ENCODE data around the gene NOTO. TPM values are rescaled to one million over a fixed set of nuclear protein-coding genes. Genes with fewer than 3 reads are reported as not detected.
"Not testable (repeated sequence)": the region's sequence is repeated elsewhere in the genome, so short reads cannot be mapped to it uniquely, and the experiment has no call there.

Gene NOTO, protein sequence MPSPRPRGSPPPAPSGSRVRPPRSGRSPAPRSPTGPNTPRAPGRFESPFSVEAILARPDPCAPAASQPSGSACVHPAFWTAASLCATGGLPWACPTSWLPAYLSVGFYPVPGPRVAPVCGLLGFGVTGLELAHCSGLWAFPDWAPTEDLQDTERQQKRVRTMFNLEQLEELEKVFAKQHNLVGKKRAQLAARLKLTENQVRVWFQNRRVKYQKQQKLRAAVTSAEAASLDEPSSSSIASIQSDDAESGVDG
- not detected in 2 replicates for total RNA-seq (2014; rRNA removed; shearing (Covaris generic))

DNA sequence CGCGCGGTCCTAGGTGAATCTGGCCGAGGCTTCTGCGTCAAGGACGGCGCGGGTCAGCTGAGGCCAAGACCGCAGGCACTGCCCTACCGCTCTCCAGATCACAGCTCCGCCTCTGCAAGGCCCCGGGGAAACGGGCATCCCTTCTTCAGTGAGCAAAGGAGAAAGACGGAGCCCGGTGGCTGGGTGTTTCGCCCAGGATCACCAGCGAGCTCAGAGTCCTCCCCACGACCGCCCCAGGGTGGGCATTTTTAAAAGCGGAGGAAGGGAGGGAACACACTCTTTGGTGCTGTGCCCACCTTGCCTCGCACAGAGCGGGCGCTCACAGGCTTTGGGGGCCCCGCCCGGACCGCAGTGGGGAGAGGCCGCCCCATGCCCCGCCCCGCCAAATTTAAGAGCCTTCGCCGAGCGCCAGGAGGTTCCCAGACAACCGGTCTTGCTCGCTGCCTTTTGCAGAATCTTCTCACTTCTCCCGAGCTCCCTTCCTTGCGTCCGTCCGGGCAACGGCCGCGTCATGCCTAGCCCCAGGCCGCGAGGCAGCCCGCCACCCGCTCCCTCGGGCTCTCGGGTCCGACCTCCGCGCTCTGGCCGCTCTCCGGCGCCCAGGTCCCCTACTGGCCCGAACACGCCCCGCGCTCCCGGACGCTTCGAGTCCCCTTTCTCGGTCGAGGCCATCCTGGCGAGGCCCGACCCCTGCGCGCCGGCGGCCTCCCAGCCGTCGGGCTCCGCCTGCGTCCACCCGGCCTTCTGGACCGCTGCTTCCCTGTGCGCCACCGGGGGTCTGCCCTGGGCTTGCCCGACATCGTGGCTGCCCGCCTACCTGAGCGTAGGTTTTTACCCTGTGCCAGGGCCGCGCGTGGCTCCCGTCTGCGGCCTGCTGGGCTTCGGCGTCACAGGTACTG lies at the start of gene NOTO:
NOTO (plus strand) TSS at position 419 of the 899 bp plus-strand sequence; CDS start at position 512, 93 bp downstream.
- no peaks in the 10 kb centered on the region for H3K36me3 ChIP-seq (replicated peaks; ENCODE audit: control insufficient read depth, insufficient read depth, low read length)
- peak within 1 kb of the TSS; percentile 48 for H3K4me3 ChIP-seq (ENCODE audit: insufficient read depth, low read depth, low read length)
- DNase-seq: peak; percentile 86
- H3K27me3 ChIP-seq (ENCODE audit: control insufficient read depth, insufficient read depth, low read length): peaks cover 38% of the 10 kb centered on the region

DNA sequence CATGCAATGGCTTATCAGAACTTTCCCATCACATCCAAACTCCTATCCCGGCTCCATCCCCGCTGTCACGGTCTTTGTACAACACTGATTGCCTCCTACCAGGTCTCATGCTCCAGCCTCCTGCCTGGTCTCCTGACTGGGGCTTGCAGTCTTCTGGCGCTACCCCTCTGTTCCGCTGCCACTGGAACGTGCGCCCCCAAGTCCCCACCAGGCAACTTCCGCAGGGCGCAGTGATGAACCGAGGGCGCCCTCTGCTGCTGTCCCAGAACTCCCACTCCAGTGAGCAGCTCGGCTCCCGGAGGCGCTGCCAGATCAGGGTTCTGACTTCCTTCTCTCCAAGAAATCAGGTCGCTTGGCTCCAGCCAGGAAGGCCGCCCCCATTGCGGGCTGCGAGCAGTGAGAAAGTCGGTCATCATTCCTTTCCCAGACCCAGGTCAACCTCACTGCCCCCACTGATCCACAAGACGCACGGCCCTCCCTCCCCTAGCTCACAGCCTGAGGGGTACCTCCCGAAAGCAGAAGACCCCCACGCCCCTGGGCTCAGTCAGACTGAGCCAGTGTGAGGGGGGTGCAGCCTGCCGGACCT lies 45.7 kb upstream of the NOTO start:
- Histone ChIP-seq H3K36me3 (replicated peaks; ENCODE audit: control insufficient read depth, insufficient read depth, low read length) (no peaks in the 10 kb centered on the region), H3K27me3 (ENCODE audit: control insufficient read depth, insufficient read depth, low read length) (peaks cover 7% of the 10 kb centered on the region), H3K4me3 (ENCODE audit: insufficient read depth, low read depth, low read length) (peak overlapping the region; percentile 32)
- DNase-seq: peak; percentile 91

DNA sequence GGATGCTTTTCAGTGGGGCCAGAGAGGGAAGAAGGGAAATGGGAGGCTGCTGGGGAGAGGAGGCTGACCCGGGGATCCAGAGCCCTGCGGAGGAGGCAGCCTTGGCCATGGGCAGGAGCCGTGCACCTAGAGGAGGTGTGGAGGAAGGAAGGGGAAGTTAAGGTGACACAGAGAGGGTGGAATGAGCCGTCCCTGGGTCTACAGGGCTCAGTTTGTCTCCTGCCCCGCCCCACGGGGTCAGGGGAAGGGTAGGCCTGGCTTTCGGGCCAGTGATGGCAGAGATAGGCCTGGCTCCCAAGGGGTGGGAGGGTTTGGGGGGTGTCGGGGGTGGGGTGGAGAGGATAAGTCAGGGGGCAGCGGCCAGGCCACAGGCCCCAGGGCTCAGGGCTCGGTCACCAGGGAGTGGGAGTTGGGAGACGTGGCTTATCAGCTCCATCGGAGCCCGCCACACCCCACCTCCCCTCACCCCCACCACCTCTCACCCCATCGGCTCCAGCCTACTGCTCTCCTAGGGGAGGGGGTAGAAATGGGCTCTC lies 39.5 kb upstream of the NOTO start:
- H3K36me3 ChIP-seq (replicated peaks; ENCODE audit: control insufficient read depth, insufficient read depth, low read length): no peaks in the 10 kb centered on the region
- DNase-seq: peak; percentile 36
- H3K4me3 ChIP-seq (ENCODE audit: insufficient read depth, low read depth, low read length): no peak overlapping the region
- H3K27me3 ChIP-seq (ENCODE audit: control insufficient read depth, insufficient read depth, low read length): peaks cover 3% of the 10 kb centered on the region

DNA sequence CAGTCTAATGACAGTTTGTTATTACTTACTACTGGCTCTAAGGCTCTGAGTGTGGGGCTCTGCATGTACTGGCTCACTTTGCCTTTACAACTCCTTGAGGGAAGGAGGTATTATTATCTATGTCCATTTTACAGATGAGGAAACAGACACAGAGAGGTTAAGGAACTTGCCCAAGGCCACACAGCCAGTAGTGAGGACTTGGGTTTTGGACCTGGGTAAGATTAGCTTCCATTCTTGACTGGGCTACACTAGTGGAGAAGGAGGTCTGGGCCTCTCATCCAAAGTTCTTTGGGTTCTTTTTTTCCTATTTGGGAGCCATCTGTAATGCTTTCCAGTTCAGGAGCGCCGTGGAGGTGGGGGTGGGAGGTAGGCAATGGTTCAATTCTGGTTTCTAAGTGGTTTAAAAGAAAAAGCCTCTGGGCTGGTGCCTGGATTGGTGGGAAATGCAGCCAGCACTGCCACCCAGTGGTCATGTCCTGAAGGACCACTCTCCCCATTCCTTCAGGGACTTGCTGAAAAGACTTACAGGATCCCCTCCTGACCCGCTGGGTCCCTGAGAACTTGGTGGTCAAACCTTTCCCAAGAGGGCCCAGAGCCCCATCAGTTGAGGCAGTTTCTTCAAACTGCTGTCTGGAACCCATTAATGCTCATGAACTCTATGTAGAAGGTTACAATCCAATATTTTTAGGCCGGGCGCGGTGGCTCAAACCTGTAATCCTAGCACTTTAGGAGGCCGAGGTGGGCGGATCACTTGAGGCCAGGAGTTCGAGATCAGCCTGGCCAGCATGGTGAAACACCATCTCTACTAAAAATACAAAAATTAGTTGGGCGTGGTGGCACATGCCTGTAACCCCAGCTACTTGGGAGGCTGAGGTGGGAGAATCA lies 38.6 kb upstream of the NOTO start:
- Histone ChIP-seq H3K4me3 (ENCODE audit: insufficient read depth, low read depth, low read length) (no peak overlapping the region), H3K27me3 (ENCODE audit: control insufficient read depth, insufficient read depth, low read length) (no peaks in the 10 kb centered on the region), H3K36me3 (replicated peaks; ENCODE audit: control insufficient read depth, insufficient read depth, low read length) (no peaks in the 10 kb centered on the region)
- DNase-seq: peak; percentile 93

DNA sequence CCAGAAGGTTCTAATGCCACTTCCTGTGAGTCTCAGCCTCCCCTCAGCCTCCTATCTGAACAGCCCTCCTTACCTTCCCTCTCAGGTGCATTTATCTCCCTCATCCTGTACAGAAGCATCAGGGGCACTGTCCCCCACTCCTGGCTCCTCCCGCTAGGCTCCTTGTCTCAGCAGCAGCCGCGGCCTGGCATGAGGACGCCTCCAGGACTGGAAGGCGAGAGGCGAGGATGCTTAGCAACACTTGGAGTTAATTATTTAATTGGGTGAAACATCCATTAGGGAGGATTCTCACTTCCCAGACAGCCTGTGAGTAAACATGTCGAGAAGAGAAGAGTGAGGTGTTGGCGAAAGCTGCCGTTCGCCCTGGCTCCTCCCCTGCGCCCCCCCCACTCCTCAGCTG lies 36.4 kb upstream of the NOTO start:
- not testable (repeated sequence) for H3K36me3 ChIP-seq (replicated peaks; ENCODE audit: control insufficient read depth, insufficient read depth, low read length); H3K4me3 ChIP-seq (ENCODE audit: insufficient read depth, low read depth, low read length); H3K27me3 ChIP-seq (ENCODE audit: control insufficient read depth, insufficient read depth, low read length); DNase-seq

DNA sequence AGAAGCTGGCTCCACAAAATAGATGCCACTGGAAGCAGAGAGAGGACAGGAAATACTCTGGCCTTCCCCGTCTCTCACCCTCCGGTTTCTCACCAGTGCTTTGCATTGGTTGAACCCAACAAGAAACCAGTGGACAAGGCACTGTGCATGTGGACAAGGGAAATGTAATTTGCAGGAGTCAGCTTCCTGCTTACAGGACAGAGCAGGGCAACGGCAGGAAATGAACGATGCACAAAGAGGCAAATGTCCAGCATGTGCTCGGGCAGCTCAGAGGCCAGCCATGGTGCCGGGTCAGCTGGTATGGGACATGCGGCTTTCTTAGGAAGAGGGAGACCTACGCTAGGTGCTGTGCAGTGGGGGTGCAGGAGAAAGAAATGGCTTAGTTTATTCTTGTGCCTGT lies 35.6 kb upstream of the NOTO start:
- H3K4me3 ChIP-seq (ENCODE audit: insufficient read depth, low read depth, low read length); DNase-seq; H3K36me3 ChIP-seq (replicated peaks; ENCODE audit: control insufficient read depth, insufficient read depth, low read length); H3K27me3 ChIP-seq (ENCODE audit: control insufficient read depth, insufficient read depth, low read length): not testable (repeated sequence)

DNA sequence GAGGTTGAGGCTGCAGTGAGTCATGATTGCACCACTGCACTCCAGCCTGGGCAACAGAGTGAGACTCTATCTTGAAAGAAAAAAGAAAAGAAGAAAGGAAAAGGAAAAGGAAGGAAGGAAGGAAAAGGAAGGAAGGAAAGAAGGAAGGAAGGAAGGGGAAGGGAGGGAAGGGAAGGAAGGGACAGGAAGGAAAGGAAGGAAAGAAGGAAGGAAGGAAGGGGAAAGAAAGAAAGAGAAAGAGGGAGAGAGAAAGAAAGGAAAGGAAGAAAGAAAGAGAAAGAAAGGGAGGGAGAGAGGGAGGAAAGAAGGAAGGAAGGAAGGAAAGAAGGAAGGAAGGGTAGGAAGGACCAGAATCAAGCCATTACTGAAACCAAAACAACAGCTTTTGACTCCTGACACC lies 34.0 kb upstream of the NOTO start:
- H3K4me3 ChIP-seq (ENCODE audit: insufficient read depth, low read depth, low read length); H3K36me3 ChIP-seq (replicated peaks; ENCODE audit: control insufficient read depth, insufficient read depth, low read length); H3K27me3 ChIP-seq (ENCODE audit: control insufficient read depth, insufficient read depth, low read length); DNase-seq: not testable (repeated sequence)

DNA sequence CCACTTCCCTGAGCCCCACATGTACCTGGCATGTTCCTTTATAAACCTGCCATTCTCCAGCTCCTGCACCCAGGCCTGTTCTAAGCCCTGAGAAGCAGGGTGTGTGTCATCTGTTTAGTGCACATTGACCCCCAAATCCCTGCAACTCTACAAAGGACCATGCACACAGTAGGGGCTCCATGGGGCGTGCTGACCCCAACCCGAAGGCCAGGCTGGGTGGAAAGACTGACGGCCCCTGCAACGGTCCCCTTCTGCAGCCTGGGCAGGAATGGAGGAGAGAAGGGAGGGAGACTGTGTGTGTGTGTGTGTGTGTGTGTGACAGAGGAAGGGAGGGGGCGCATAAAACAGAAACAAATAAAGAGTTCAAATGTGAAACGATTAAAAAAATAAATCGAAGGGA lies 32.0 kb upstream of the NOTO start:
- H3K27me3 ChIP-seq (ENCODE audit: control insufficient read depth, insufficient read depth, low read length): peaks cover 22% of the 10 kb centered on the region
- DNase-seq: not testable (repeated sequence)

DNA sequence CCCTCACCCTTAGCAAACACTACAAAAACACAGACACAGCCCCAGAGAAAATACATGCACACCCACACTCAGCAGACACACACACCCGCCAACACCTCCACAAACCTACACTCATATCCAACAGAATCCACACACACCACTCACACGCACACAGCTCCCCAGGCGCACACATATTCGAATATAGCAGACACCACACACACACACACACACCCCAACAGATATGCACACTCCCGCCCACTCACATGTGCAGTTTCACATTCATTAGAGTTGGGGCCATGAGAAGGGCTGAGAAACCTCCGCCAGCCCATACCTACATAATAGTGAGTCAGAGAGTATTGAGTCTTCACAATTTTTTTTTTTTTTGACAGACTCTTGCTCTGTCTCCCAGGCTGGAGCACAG lies 29.4 kb upstream of the NOTO start:
- Histone ChIP-seq H3K36me3 (replicated peaks; ENCODE audit: control insufficient read depth, insufficient read depth, low read length) (no peaks in the 10 kb centered on the region), H3K27me3 (ENCODE audit: control insufficient read depth, insufficient read depth, low read length) (peaks cover 45% of the 10 kb centered on the region), H3K4me3 (ENCODE audit: insufficient read depth, low read depth, low read length) (no peak overlapping the region)
- no peak for DNase-seq

More for the DNA sequence above, 32.0 kb upstream of the NOTO start:
- not testable (repeated sequence) for H3K36me3 ChIP-seq (replicated peaks; ENCODE audit: control insufficient read depth, insufficient read depth, low read length); H3K4me3 ChIP-seq (ENCODE audit: insufficient read depth, low read depth, low read length)

DNA sequence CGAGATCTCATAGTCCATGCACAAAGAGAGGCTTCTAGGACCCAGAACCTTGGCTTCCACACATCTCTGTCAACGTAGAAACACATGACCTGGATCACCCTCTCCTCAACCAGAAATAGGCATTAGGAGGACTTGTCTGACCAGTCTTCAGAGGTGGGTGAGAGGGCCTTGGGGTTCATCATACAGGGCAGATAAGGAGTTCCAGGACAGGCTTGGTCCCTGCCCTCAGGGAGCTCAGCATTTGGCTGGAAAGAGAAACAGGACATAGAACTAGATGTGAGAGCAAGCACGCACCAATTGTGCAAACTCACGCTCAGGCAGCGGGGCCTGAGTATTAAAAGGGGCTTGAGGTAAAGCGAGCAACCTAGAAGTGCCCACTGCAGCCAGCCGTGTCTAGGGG lies 28.6 kb upstream of the NOTO start:
- no peak for DNase-seq
- Histone ChIP-seq H3K27me3 (ENCODE audit: control insufficient read depth, insufficient read depth, low read length) (peaks cover 51% of the 10 kb centered on the region), H3K36me3 (replicated peaks; ENCODE audit: control insufficient read depth, insufficient read depth, low read length) (no peaks in the 10 kb centered on the region), H3K4me3 (ENCODE audit: insufficient read depth, low read depth, low read length) (no peak overlapping the region)

DNA sequence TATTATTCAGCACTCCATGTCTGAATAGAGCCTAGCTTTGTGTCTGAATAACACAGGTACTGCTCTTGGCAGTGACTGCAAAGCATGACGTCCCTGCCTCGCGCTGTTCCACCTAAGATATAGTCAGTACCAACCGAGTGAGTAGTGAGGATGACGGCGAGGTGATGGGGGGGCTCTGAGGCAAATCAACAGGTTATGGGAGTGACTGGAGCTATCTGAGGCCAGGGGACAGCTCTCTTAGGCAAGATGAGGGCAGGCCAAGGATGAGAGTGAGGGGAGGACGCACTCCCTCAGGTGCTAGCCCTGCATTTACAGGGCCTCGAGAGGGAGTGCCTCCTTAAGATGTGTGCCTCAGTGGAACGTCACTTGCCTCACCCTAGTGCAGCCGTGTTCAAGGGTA lies 28.1 kb upstream of the NOTO start:
- DNase-seq: no peak
- Histone ChIP-seq H3K27me3 (ENCODE audit: control insufficient read depth, insufficient read depth, low read length) (peaks cover 51% of the 10 kb centered on the region), H3K36me3 (replicated peaks; ENCODE audit: control insufficient read depth, insufficient read depth, low read length) (no peaks in the 10 kb centered on the region), H3K4me3 (ENCODE audit: insufficient read depth, low read depth, low read length) (no peak overlapping the region)

DNA sequence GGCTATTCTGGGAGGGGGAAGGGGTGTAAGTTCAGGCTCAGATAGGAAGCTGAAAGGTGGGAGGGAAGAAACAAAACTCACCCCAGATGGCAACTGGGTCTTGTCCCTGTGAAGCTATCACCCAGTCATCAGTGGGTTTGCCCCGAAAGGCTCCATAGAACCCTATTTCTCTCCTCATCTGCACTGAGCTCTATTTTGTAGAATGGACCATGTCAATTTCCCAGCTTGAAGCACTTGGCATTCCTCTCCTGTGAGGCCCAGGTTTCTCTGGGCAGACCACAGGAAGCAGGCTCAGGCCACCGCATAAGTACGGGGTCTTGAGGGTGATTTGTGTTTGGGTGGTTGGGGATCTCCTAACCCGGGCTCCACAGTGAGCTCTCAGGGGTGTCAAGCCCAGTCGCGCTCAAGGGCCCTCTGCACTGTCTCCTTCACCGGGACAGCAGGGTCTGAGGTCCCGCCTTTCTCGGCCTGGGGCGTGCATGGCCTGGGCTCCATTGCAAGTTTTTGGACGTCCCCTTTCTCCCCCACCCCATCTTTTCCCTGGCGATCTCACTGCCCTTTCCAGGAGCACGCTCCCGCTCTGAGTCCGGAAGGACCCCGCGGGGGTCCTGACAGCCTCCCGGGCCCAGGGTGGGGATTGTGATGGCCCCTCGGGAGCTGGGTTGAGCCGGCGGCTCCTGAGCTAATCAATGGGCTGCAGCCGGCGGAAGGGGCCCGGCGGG lies 27.3 kb upstream of the NOTO start:
- Histone ChIP-seq H3K36me3 (replicated peaks; ENCODE audit: control insufficient read depth, insufficient read depth, low read length) (no peaks in the 10 kb centered on the region), H3K27me3 (ENCODE audit: control insufficient read depth, insufficient read depth, low read length) (peaks cover 54% of the 10 kb centered on the region), H3K4me3 (ENCODE audit: insufficient read depth, low read depth, low read length) (peak overlapping the region; percentile 45)
- DNase-seq: no peak

DNA sequence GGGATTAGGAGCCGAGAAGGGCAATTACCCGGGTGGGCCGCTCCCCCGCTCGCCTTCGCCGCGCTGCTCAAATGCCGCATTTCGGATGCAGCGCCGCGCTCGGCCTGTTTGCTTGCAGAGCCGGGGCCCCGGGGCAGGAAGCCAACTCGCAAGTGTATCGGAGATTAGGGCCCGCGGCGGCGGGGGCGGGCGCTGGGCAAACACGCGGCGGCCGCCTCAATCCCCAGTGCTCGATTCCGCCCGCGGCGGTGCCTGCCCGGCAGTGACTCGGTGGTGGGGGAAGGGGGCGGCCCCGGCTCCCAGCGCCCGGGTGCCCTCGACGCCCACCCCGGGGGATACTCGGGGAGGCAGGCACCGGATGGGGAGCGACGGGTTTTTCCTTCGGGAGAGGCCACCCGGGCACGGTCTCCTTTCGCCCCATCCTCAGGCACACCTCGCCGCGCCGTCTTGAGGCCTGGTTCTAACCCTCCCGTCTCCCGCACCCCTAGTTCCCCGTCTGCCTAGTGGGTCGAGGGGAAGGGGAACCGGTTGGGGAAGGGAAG lies 26.6 kb upstream of the NOTO start:
- Histone ChIP-seq H3K36me3 (replicated peaks; ENCODE audit: control insufficient read depth, insufficient read depth, low read length) (no peaks in the 10 kb centered on the region), H3K4me3 (ENCODE audit: insufficient read depth, low read depth, low read length) (peak overlapping the region; percentile 45), H3K27me3 (ENCODE audit: control insufficient read depth, insufficient read depth, low read length) (peaks cover 55% of the 10 kb centered on the region)
- peak; percentile 89 for DNase-seq
